Raji (cell line): Measurements from ENCODE around the gene ETFB.

Source experiments
- POLR2A ChIP-seq: IDR thresholded peaks from 2 replicates; pipeline ENCODE4 v1.6.1; 2011; ENCODE audit warnings: low read depth, low read length, control low read depth; ENCODE audit not compliant: insufficient read depth

The ETFB gene

GRCh38 chr19:51342631-51343569 lies 23.3 kb downstream of the ETFB start:
- no peak for TF ChIP-seq POLR2A

- no peak for TF ChIP-seq POLR2A
Measured at GRCh38 chr19:51341976-51342580, 24.1 kb downstream of the ETFB start, which contains the start of gene VSIG10L. TSS of gene VSIG10L (minus strand) at chr19:51342139. CDS start at chr19:51342124, 15 bp downstream.

GRCh38 chr19:51341066-51341465 lies 25.1 kb downstream of the ETFB start:
- no peak for TF ChIP-seq POLR2A

- no peak for TF ChIP-seq POLR2A
Measured at GRCh38 chr19:51339687-51340656, 26.2 kb downstream of the ETFB start.

GRCh38 chr19:51339313-51339686 lies 26.9 kb downstream of the ETFB start:
- no peak for TF ChIP-seq POLR2A

- no peak for TF ChIP-seq POLR2A
Measured at GRCh38 chr19:51338563-51339312, 27.4 kb downstream of the ETFB start.

GRCh38 chr19:51337861-51338562 lies 28.2 kb downstream of the ETFB start:
- no peak for TF ChIP-seq POLR2A

- TF ChIP-seq POLR2A: no peak
Measured at GRCh38 chr19:51337141-51337860, 28.9 kb downstream of the ETFB start.

GRCh38 chr19:51333836-51334460 lies 32.2 kb downstream of the ETFB start:
- no peak for TF ChIP-seq POLR2A

GRCh38 chr19:51331716-51332115 lies 34.5 kb downstream of the ETFB start:
- no peak for TF ChIP-seq POLR2A

- no peak for TF ChIP-seq POLR2A
Measured at GRCh38 chr19:51331193-51331592, 35.0 kb downstream of the ETFB start.

- no peak for TF ChIP-seq POLR2A
Measured at GRCh38 chr19:51330366-51330765, 35.8 kb downstream of the ETFB start.

- no peak for TF ChIP-seq POLR2A
Measured at GRCh38 chr19:51329411-51329810, 36.8 kb downstream of the ETFB start.
